IPS-18c (cell line): ENCODE measurements around the gene PRSS8.
"Not testable (repeated sequence)": the region's sequence is repeated elsewhere in the genome, so short reads cannot be mapped to it uniquely, and the experiment has no call there.

ENCODE experiments used
- H3K4me3 ChIP-seq: 2 replicates; pipeline ENCODE4 v1.7.0; 2013; ENCODE audit warnings: low read depth, mild to moderate bottlenecking, low read length, moderate library complexity; ENCODE audit not compliant: insufficient read depth
- H3K9me3 ChIP-seq: one replicate; pipeline ENCODE4 v1.6.1; 2013; ENCODE audit warnings: mild to moderate bottlenecking, low read length, moderate library complexity; ENCODE audit not compliant: control insufficient read depth, insufficient read depth

PRSS8 gene

DNA sequence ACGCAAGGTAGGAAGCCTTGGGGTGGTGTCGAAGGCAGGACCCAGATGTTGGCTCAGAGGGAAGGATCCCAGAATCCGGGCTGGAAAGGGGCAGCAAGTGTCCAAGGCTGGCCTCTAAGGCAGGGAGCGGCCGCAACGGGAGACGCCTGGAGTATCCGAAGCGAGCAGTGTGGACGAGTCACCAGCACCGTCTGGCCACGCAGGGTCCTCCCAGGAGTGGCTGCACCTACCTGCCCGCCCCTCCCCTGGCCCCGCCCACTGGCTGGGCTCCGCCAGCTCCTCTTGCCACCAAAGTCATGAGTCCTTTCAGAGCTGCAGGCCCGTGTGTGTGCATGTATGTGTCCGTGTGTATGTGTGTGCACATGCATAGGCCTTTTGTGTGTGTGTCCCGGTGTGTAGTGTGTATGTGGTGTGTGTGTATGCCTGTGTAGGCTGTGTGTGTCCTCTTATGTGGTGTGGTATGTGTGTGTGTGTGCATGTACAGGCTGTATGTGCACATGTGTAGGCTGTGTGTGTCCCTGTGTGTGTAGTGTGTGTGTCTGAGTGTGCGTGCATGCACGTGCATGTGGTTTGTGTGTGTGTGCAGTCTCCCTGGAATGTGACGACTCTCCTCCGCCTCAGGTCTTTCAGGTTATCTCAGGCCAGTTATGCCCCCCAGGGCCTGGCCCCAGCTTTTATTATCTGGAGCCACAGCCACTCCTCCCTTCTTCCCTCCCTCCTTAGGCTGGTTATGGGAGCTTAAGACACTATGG is at the start of gene PRSS8:
Gene PRSS8 (minus strand): TSS at position 193 of the 752 bp plus-strand sequence. CDS start 229 bp downstream, outside the sequence.
- Histone ChIP-seq H3K4me3 (peak within 1 kb of the TSS; percentile 70), H3K9me3 (no peaks in the 10 kb centered on the region)

DNA sequence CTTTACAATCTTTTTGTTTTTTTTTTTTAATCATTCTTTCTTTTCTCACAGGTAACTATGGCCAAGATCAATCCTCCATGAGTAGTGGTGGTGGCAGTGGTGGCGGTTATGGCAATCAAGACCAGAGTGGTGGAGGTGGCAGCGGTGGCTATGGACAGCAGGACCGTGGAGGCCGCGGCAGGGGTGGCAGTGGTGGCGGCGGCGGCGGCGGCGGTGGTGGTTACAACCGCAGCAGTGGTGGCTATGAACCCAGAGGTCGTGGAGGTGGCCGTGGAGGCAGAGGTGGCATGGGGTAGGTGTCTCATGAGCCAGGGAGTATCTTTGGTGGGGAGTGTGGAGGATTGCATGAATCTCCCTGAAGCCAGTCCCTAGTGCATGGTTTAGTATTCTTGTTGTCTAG is 49.4 kb upstream of the PRSS8 start:
- H3K4me3 ChIP-seq = no peak overlapping the region

DNA sequence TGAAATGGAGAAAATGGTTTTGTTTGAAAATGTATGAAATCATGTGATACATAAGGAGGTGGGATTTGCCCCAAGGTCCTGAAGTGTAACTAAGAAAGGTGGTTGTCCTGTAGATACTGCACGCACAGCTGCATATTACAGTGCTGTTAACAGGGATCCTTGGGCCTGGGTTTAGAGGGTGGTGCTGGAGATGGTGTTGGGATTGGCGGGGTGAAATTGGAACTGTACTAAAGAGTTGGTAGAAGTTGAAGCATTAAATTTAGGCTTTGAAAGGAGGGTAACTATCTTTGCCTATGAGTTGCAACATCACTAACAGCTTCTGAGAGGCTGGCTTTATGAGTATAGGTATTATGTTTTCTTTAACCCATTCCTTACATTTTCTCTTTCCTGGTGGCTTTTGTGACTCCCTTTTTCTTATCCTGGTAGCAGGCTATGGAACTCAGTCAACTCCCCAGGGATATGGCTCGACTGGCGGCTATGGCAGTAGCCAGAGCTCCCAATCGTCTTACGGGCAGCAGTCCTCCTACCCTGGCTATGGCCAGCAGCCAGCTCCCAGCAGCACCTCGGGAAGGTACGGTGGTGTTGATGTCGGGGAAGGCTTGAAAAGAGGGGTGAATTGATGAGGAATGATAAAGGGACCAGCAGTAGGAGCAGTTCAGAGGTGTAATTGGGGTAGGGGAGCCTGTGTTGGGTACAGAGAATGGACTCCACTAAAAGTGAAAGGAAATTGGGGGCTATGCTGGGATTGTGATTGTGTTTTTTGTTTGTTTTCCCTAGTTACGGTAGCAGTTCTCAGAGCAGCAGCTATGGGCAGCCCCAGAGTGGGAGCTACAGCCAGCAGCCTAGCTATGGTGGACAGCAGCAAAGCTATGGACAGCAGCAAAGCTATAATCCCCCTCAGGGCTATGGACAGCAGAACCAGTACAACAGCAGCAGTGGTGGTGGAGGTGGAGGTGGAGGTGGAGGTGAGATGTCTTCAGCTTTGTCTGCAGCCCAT is 48.2 kb upstream of the PRSS8 start:
- Histone ChIP-seq H3K9me3 (no peaks in the 10 kb centered on the region), H3K4me3 (no peak overlapping the region)

More for the DNA sequence above, 49.4 kb upstream of the PRSS8 start:
- H3K9me3 ChIP-seq = no peaks in the 10 kb centered on the region

DNA sequence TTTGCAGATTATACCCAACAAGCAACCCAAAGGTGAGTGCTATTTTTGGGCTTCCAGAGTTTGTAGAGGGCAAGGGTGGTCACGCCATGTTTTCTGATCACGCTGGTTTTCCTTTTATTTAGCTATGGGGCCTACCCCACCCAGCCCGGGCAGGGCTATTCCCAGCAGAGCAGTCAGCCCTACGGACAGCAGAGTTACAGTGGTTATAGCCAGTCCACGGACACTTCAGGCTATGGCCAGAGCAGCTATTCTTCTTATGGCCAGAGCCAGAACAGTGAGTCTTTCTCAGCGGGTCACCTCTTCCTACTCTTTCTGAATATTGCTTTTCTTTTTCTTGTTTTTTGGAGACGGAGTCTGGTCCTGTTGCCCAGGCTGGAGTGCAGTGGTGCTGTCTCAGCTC is 46.9 kb upstream of the PRSS8 start:
- H3K4me3 ChIP-seq = peak overlapping the region; percentile 44
- H3K9me3 ChIP-seq = no peaks in the 10 kb centered on the region

DNA sequence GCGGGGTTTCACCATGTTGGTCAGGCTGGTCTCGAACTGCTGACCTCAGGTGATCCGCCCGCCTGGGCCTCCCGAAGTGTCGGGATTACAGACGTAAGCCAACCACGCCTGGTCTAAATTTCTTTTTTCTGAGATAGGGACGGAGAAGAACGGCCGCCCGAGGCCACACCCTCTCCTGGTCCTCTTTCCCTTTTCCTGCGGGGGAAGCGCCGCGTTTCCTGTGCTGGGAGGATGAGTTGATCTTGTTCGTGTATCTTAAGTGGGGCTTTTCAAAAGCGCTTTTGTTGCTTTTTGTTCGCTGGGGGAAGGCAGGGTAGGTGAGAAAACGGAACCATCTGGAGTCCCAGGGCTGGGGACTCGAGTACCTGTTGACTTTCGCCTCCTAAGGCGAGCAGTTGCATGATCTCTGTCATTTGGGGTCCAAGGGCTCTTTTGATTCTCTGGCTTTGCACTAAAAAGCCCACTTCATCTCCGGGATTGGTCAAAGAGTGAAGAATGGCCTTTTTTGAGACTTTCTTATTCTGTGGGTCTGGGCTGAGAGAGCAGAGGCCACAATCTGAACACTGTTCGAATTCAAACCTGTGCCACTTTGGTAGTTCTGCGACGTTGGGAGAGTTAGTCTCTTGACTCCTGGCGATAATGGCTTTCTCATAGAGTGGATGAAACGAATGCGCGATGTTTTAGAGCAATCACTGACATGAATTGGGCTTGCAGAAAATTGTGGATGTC is 45.7 kb upstream of the PRSS8 start:
- no peaks in the 10 kb centered on the region for H3K9me3 ChIP-seq
- peak overlapping the region; percentile 98 for H3K4me3 ChIP-seq

DNA sequence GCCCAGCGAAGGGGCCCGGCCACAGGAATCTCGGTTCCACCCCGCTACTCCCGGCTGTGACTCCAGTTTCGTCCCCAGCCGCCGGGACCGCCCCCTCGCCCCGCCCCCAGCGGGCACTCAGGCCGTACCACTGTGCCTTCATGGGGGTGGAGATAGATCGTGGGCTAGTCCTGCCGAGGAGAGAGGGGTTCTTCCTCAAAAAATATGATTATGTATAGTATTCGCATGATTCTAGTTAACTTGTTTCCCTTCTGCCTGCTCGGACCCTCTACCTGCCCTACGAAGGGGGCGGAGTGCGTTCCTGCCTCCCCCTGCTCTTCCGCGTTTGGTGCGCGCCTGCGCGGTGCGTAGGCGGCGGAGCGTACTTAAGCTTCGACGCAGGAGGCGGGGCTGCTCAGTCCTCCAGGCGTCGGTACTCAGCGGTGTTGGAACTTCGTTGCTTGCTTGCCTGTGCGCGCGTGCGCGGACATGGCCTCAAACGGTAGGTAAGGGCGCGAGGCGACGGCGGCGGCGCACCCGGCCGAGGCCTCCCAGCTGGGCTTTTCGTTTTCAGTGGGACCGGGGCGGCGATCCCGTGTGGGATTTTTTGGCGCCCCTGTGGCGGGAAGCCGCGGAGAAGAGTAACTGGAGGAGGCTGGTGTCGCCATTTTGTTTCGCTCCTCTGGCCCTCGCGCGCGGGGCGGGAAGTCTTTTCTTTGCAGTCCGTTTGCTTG is 44.4 kb upstream of the PRSS8 start, which contains the start of gene FUS:
Gene FUS (plus strand): TSS at position 393 of the 713 bp plus-strand sequence. CDS start 76 bp downstream, at position 469.
- peak within 1 kb of the TSS; percentile 98 for H3K4me3 ChIP-seq
- no peaks in the 10 kb centered on the region for H3K9me3 ChIP-seq

DNA sequence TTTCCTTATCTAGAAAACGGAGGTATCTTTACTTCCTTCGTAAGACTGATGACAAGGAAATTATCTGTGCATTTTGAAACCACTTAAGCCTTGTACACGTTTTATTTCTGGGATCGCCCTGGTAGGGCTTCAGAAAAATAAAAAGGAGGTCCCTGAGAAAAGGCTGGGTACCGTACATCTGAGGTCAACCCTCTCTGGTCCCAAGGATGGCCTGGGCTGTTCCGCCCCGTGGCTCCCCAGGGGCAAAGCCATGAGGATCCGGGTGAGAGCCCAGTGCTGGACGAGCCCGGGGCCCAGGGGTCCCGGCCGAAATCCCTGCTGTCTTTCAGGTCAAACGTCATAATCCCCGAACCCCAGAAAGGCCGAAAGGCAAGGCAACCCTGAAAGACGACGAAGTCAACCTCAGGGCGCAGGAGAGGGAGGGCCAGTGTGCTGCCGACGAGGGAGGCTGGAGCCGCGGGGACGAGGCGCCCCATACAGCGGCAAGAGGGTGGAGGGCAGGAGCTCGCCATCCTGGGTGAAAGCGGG is 43.8 kb upstream of the PRSS8 start:
- H3K4me3 ChIP-seq = peak overlapping the region; percentile 98
- no peaks in the 10 kb centered on the region for H3K9me3 ChIP-seq

DNA sequence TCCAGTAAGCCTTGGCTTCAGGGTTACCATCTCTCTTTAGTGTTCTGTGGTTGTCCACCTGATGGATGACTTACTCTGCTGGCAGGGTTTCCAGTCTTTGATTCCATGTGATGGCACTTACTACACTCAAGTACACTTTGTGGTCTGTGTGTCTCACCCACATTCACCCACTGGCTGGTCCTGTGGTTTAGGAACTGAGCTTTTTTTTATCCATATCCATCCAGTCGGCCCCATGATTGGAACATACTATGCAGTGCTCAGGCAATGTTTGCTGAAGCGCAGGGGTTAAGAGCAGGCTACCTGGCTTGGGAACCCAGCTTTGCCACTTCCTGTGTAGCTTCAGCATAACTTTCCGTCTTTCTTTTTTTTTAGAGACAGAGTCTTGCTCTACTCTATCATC is 41.6 kb upstream of the PRSS8 start:
- no peaks in the 10 kb centered on the region for H3K9me3 ChIP-seq
- no peak overlapping the region for H3K4me3 ChIP-seq

DNA sequence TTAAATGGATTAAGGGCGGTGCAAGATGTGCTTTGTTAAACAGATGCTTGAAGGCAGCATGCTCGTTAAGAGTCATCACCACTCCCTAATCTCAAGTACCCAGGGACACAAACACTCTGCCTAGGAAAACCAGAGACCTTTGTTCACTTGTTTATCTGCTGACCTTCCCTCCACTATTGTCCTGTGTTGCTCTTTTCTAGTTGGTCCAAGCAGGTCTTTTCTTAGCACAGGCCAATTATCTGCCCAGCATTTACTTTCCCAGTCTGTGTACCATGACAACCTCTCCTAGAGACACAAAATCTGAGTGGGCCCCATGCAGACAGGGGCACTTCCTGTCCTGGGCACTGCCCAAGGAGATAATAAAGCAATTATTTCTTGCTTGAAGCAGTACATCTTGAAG is 34.5 kb upstream of the PRSS8 start:
- H3K9me3 ChIP-seq, H3K4me3 ChIP-seq: not testable (repeated sequence)

DNA sequence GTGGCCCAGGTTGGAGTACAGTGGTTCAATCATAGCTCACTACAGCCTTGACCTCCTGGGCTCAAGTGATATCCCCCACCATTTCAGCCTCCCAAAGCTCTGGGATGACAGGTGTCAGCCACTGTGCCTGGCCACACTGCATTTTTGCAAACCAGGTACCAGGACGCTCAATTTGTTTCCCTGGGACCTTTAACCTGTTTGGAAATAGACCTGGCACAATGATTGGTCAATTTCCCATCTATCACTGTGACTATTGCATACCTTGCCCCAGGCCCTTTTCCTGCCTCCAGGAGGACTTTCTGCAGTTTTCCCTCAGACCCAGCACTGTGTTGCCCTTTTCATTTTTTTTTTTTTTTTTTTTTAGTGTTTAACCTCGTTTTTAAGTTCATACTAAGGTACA is 33.3 kb upstream of the PRSS8 start:
- no peak overlapping the region for H3K4me3 ChIP-seq

GRCh38 chr16:31167315-31167714 is 31.8 kb upstream of the PRSS8 start:
- no peaks in the 10 kb centered on the region for H3K9me3 ChIP-seq

More for the DNA sequence above, 33.3 kb upstream of the PRSS8 start:
- no peaks in the 10 kb centered on the region for H3K9me3 ChIP-seq

DNA sequence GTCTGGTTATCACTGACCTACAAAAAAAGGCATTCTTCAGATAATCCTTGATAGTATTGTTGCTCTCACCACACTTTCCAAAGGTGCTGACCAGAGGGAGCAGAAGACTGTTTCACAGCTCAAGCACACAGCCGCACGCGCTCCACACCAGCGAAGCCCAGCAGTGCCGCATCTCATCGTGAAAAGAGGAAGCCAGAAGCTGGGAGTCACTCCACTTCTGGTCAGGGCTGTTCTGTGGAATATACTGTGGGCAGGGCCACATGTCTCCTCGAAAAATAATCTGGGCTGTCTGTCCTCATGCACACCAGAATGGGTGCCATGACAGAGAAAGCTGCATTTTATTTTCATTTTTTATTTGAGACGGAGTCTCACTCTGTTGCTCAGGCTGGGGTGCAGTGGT is 21.6 kb upstream of the PRSS8 start:
- Histone ChIP-seq H3K4me3 (no peak overlapping the region), H3K9me3 (no peaks in the 10 kb centered on the region)

More at GRCh38 chr16:31167315-31167714, 31.8 kb upstream of the PRSS8 start:
- H3K4me3 ChIP-seq = no peak overlapping the region

DNA sequence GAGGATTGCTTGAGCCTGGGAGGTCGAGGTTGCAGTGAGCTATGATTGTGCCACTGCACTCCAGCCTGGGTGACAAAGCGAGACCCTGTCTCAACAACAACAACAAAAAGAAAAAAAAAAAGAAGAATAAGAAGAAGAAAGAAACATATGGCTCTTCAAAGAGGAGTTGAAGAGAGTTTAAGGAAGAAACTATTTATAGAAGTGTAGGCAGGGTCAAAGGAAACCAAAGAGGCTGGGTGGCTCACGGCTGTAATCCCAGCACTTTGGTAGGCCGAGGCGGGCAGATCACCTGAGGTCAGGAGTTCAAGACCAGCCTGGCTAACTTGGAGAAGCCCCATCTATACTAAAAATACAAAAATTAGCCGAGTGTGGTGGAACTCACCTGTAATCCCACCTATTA is 15.4 kb upstream of the PRSS8 start:
- not testable (repeated sequence) for H3K4me3 ChIP-seq, H3K9me3 ChIP-seq

DNA sequence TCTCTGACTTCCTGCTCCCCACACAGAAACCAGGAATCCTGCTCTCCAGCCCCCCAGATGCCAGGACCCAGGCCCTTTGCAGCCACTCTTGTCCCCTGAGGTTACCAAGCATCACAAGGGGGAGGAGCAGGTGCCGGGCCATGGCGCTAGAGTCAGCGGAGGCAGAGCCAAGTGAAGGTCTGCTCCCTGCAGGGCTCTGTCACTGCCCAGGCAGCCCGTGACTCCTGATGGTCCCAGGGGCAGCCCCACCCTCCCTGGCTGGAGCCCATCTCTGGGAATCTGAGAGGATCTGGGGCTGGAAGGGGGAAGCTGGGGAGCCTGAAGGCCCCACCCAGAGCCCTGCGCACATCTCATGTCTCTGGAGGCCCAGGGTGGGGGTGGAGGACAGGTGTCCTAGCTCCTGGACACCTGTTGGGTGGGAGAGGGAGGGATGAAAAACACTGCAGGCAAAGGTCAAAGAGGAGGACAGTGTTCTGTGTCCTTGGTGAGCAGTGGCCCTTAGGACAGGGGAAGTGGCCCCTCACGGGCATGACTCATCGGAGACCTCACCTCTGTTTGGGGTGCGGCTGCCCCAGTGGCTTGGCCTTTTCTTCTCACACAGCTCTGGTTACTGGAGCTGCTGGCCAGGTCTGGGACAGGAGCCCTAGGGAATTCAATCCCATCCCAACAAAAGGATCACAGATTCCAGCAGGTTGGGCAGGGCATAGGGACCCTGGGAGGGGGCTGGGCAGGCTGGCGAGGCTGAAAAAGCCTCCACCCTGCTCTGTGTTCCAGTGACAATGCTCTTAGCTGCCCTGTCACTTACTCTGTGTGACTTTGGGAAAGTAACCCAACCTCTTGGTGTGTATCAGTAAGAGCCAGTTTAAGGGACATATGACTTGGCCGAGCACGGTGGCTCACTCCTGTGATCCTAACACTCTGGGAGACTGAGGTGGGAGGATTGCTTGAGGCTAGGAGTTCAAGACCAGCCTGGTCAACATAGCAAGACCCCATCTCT is 14.7 kb upstream of the PRSS8 start, which contains the start of gene PRSS36:
Gene PRSS36 (minus strand): TSS at position 173 of the 997 bp plus-strand sequence. CDS start 31 bp downstream, at position 142.
- Histone ChIP-seq H3K4me3 (no peak within 1 kb of the TSS), H3K9me3 (no peaks in the 10 kb centered on the region)

GRCh38 chr16:31149332-31149731 is 13.8 kb upstream of the PRSS8 start:
- Histone ChIP-seq H3K9me3 (no peaks in the 10 kb centered on the region), H3K4me3 (no peak overlapping the region)
